HPDE6-E6E7 (cell line): ENCODE data around the gene PRKAR1A.
"Not testable (repeated sequence)": the region's sequence is repeated elsewhere in the genome, so short reads cannot be mapped to it uniquely, and the experiment has no call there.

ENCODE experiments used
- DNase-seq: peaks from one replicate; pipeline ENCODE4 v3.0.0; 2011; ENCODE audit warnings: missing footprints; ENCODE audit errors: extremely low spot score

PRKAR1A gene

GRCh38 chr17:68511254-68511670, 968 bp upstream of the PRKAR1A start:
- DNase-seq, result no peak

GRCh38 chr17:68511671-68512246, 471 bp upstream of the PRKAR1A start:
- peak; percentile 51 for DNase-seq

GRCh38 chr17:68512960-68513474, 787 bp downstream of the PRKAR1A start:
- no peak for DNase-seq

- no peak for DNase-seq
These were observed 1.7 kb downstream of the PRKAR1A start for GRCh38 chr17:68513932-68514331.

- DNase-seq, result no peak
These were observed 2.8 kb downstream of the PRKAR1A start for GRCh38 chr17:68514831-68515635.

- no peak for DNase-seq
These were observed 4.5 kb downstream of the PRKAR1A start for GRCh38 chr17:68516732-68517131.

- DNase-seq, result not testable (repeated sequence)
These were observed 5.4 kb downstream of the PRKAR1A start for GRCh38 chr17:68517605-68518004.

GRCh38 chr17:68518063-68518815, 6.0 kb downstream of the PRKAR1A start:
- no peak for DNase-seq

- not testable (repeated sequence) for DNase-seq
These were observed 6.8 kb downstream of the PRKAR1A start for GRCh38 chr17:68519051-68519450.

- no peak for DNase-seq
These were observed 7.7 kb downstream of the PRKAR1A start for GRCh38 chr17:68519911-68520310.

GRCh38 chr17:68522266-68522665, 10.0 kb downstream of the PRKAR1A start:
- no peak for DNase-seq

- DNase-seq, result no peak
These were observed 14.3 kb downstream of the PRKAR1A start for GRCh38 chr17:68526548-68526947.

GRCh38 chr17:68527314-68527713, 15.1 kb downstream of the PRKAR1A start:
- DNase-seq, result no peak

- DNase-seq, result no peak
These were observed 19.0 kb downstream of the PRKAR1A start for GRCh38 chr17:68531252-68531651.

GRCh38 chr17:68532826-68533225, 20.6 kb downstream of the PRKAR1A start:
- no peak for DNase-seq

GRCh38 chr17:68533887-68534694, 21.9 kb downstream of the PRKAR1A start:
- DNase-seq, result no peak

GRCh38 chr17:68534695-68535088, 22.5 kb downstream of the PRKAR1A start:
- DNase-seq, result no peak

- no peak for DNase-seq
These were observed 23.7 kb downstream of the PRKAR1A start for GRCh38 chr17:68535922-68536321.

GRCh38 chr17:68539548-68540467, 27.6 kb downstream of the PRKAR1A start:
- DNase-seq, result no peak

- no peak for DNase-seq
These were observed 28.8 kb downstream of the PRKAR1A start for GRCh38 chr17:68540981-68541380.
